ENCODE measurements around the gene PCSK2.

GRCh38 chr20:17304774-17305173 lies 77.9 kb downstream of the PCSK2 start:
- TF ChIP-seq EZH2 (IDR thresholded peaks at IDR 0.05; ENCODE audit: borderline replicate concordance, low read depth, low read length, severe bottlenecking) (no peak), CTCF (IDR thresholded peaks at IDR 0.05; ENCODE audit: extremely low read depth in 1 of 2, insufficient read depth in 1 of 2, low read depth in 1 of 2, low read length in 2 of 2) (no peak), FOS (IDR thresholded peaks at IDR 0.05; ENCODE audit: borderline replicate concordance, insufficient read depth, low read length) (no peak), POLR2A (IDR thresholded peaks at IDR 0.05; ENCODE audit: low read depth, low read length) (no peak), POLR2AphosphoS5 (IDR thresholded peaks at IDR 0.05; ENCODE audit: insufficient read depth, low read depth, low read length) (no peak), MAX (IDR thresholded peaks at IDR 0.05; ENCODE audit: insufficient read depth, insufficient read length) (no peak), MYC (IDR thresholded peaks at IDR 0.05; ENCODE audit: low read depth, low read length) (no peak), JUN (IDR thresholded peaks at IDR 0.05; ENCODE audit: borderline replicate concordance, insufficient read depth, insufficient read length, low read depth) (no peak)

All from endothelial cell of umbilical vein (primary cell).